ENCODE results near the gene ZFP36L1.
A peak's percentile ranks its signal among the peaks of the same experiment; 100 is the strongest.

The ZFP36L1 gene

GRCh38 chr14:68794130-68794850 lies 1.4 kb upstream of the ZFP36L1 start:
- DNase-seq, result peak; percentile 88 to 90
- Histone ChIP-seq H2BK12ac (ENCODE audit: low read length) (peak overlapping the region; percentile 61), H3K23ac (ENCODE audit: low read length) (no peak overlapping the region), H2BK120ac (ENCODE audit: insufficient read depth, low read length, poor library complexity) (peak overlapping the region; percentile 94), H3K4me3 (ENCODE audit: low read depth, low read length) (peak overlapping the region; percentile 64), H3K79me2 (ENCODE audit: control insufficient read depth, insufficient read depth, low read length, poor library complexity) (peaks cover 58% of the 10 kb centered on the region), H3K4ac (ENCODE audit: low read depth, low read length) (peak overlapping the region; percentile 94), H3K79me1 (ENCODE audit: low read length) (peaks cover 67% of the 10 kb centered on the region), H4K91ac (ENCODE audit: low read depth, low read length) (peak overlapping the region; percentile 99), H2BK5ac (ENCODE audit: low read depth, low read length, poor library complexity) (peak overlapping the region; percentile 99), H3K4me1 (ENCODE audit: control insufficient read depth in 1 of 2, insufficient read depth in 2 of 2, low read length in 2 of 2) (peaks cover 18 to 20% of the 10 kb centered on the region in 2 experiments), H3K36me3 (ENCODE audit: control insufficient read depth in 1 of 2, insufficient read depth in 2 of 2, low read length in 2 of 2) (peaks cover 22 to 23% of the 10 kb centered on the region in 2 experiments), H3K14ac (ENCODE audit: low read length) (peak overlapping the region; percentile 96), H3K18ac (ENCODE audit: low read length) (peak overlapping the region; percentile 98), H3K9ac (ENCODE audit: low read length) (peak overlapping the region; percentile 93), H3K4me2 (ENCODE audit: low read length) (peak overlapping the region; percentile 78), H4K8ac (ENCODE audit: low read depth, low read length) (peak overlapping the region; percentile 80), H2AFZ (ENCODE audit: insufficient read depth, low read length, poor library complexity) (peak overlapping the region; percentile 67), H3K27ac (ENCODE audit: low read depth, low read length) (peak overlapping the region; percentile 100), H3K27me3 (ENCODE audit: insufficient read depth, low read length) (no peaks in the 10 kb centered on the region), H4K12ac (ENCODE audit: low read depth, low read length) (peak overlapping the region; percentile 58), H2AK5ac (ENCODE audit: low read length) (peak overlapping the region; percentile 77), H3K9me3 (ENCODE audit: insufficient read depth, low read depth, low read length) (no peaks in the 10 kb centered on the region)
- WGBS (ENCODE audit: extremely low coverage, insufficient coverage, insufficient read length), result no CpG with 5 or more reads among the region's 41 CpGs

- Histone ChIP-seq H3K9ac (ENCODE audit: low read length) (peak overlapping the region; percentile 93), H2AFZ (ENCODE audit: insufficient read depth, low read length, poor library complexity) (peak overlapping the region; percentile 33), H3K4me3 (ENCODE audit: low read depth, low read length) (peak overlapping the region; percentile 69), H3K4me2 (ENCODE audit: low read length) (peak overlapping the region; percentile 78), H3K23ac (ENCODE audit: low read length) (no peak overlapping the region), H4K91ac (ENCODE audit: low read depth, low read length) (peak overlapping the region; percentile 99), H2BK120ac (ENCODE audit: insufficient read depth, low read length, poor library complexity) (peak overlapping the region; percentile 78), H4K8ac (ENCODE audit: low read depth, low read length) (peak overlapping the region; percentile 80), H3K4ac (ENCODE audit: low read depth, low read length) (peak overlapping the region; percentile 94), H3K9me3 (ENCODE audit: insufficient read depth, low read depth, low read length) (no peaks in the 10 kb centered on the region), H3K27me3 (ENCODE audit: insufficient read depth, low read length) (no peaks in the 10 kb centered on the region), H3K4me1 (ENCODE audit: control insufficient read depth in 1 of 2, insufficient read depth in 2 of 2, low read length in 2 of 2) (peaks cover 21 to 24% of the 10 kb centered on the region in 2 experiments), H3K79me2 (ENCODE audit: control insufficient read depth, insufficient read depth, low read length, poor library complexity) (peaks cover 58% of the 10 kb centered on the region), H2BK5ac (ENCODE audit: low read depth, low read length, poor library complexity) (peak overlapping the region; percentile 99), H3K18ac (ENCODE audit: low read length) (peak overlapping the region; percentile 98), H2AK5ac (ENCODE audit: low read length) (peak overlapping the region; percentile 62), H3K36me3 (ENCODE audit: control insufficient read depth in 1 of 2, insufficient read depth in 2 of 2, low read length in 2 of 2) (peaks cover 26 to 28% of the 10 kb centered on the region in 2 experiments), H3K79me1 (ENCODE audit: low read length) (peaks cover 68% of the 10 kb centered on the region), H3K27ac (ENCODE audit: low read depth, low read length) (peak overlapping the region; percentile 100), H2BK12ac (ENCODE audit: low read length) (peak overlapping the region; percentile 26), H3K14ac (ENCODE audit: low read length) (peak overlapping the region; percentile 43), H4K12ac (ENCODE audit: low read depth, low read length) (peak overlapping the region; percentile 66)
- no CpG with 5 or more reads among the region's 33 CpGs for WGBS (ENCODE audit: extremely low coverage, insufficient coverage, insufficient read length)
- no peak for DNase-seq
Measured at GRCh38 chr14:68793734-68794129, 865 bp upstream of the ZFP36L1 start.

GRCh38 chr14:68792678-68792978 lies 239 bp downstream of the ZFP36L1 start:
- H3K23ac ChIP-seq (ENCODE audit: low read length), result no peak overlapping the region
- peak overlapping the region; percentile 92 for H3K9ac ChIP-seq (ENCODE audit: low read length)
- H3K27ac ChIP-seq (ENCODE audit: low read depth, low read length), result peak overlapping the region; percentile 83
- WGBS (ENCODE audit: extremely low coverage, insufficient coverage, insufficient read length), result no CpG with 5 or more reads among the region's 13 CpGs
- H3K9me3 ChIP-seq (ENCODE audit: insufficient read depth, low read depth, low read length), result no peaks in the 10 kb centered on the region
- no peaks in the 10 kb centered on the region for H3K27me3 ChIP-seq (ENCODE audit: insufficient read depth, low read length)
- H3K14ac ChIP-seq (ENCODE audit: low read length), result peak overlapping the region; percentile 92
- peaks cover 68% of the 10 kb centered on the region for H3K79me1 ChIP-seq (ENCODE audit: low read length)
- no peak for DNase-seq
- peak overlapping the region; percentile 91 for H3K4me3 ChIP-seq (ENCODE audit: low read depth, low read length)
- H2BK12ac ChIP-seq (ENCODE audit: low read length), result no peak overlapping the region
- peaks cover 21 to 24% of the 10 kb centered on the region in 2 experiments for H3K4me1 ChIP-seq (ENCODE audit: control insufficient read depth in 1 of 2, insufficient read depth in 2 of 2, low read length in 2 of 2)
- H4K91ac ChIP-seq (ENCODE audit: low read depth, low read length), result peak overlapping the region; percentile 79
- H2BK120ac ChIP-seq (ENCODE audit: insufficient read depth, low read length, poor library complexity), result peak overlapping the region; percentile 87
- H2AK5ac ChIP-seq (ENCODE audit: low read length), result no peak overlapping the region
- H2AFZ ChIP-seq (ENCODE audit: insufficient read depth, low read length, poor library complexity), result no peak overlapping the region
- peak overlapping the region; percentile 26 for H4K12ac ChIP-seq (ENCODE audit: low read depth, low read length)
- peak overlapping the region; percentile 82 for H4K8ac ChIP-seq (ENCODE audit: low read depth, low read length)
- H3K4me2 ChIP-seq (ENCODE audit: low read length), result peak overlapping the region; percentile 73
- peaks cover 26 to 28% of the 10 kb centered on the region in 2 experiments for H3K36me3 ChIP-seq (ENCODE audit: control insufficient read depth in 1 of 2, insufficient read depth in 2 of 2, low read length in 2 of 2)
- peak overlapping the region; percentile 95 for H3K18ac ChIP-seq (ENCODE audit: low read length)
- peaks cover 58% of the 10 kb centered on the region for H3K79me2 ChIP-seq (ENCODE audit: control insufficient read depth, insufficient read depth, low read length, poor library complexity)
- H3K4ac ChIP-seq (ENCODE audit: low read depth, low read length), result peak overlapping the region; percentile 97
- peak overlapping the region; percentile 84 for H2BK5ac ChIP-seq (ENCODE audit: low read depth, low read length, poor library complexity)

GRCh38 chr14:68791902-68792677 lies 777 bp downstream of the ZFP36L1 start:
- H3K9me3 ChIP-seq (ENCODE audit: insufficient read depth, low read depth, low read length), result no peaks in the 10 kb centered on the region
- H2AK5ac ChIP-seq (ENCODE audit: low read length), result no peak overlapping the region
- peak overlapping the region; percentile 91 for H3K4me3 ChIP-seq (ENCODE audit: low read depth, low read length)
- no CpG with 5 or more reads among the region's 33 CpGs for WGBS (ENCODE audit: extremely low coverage, insufficient coverage, insufficient read length)
- peaks cover 21 to 27% of the 10 kb centered on the region in 2 experiments for H3K4me1 ChIP-seq (ENCODE audit: control insufficient read depth in 1 of 2, insufficient read depth in 2 of 2, low read length in 2 of 2)
- peak overlapping the region; percentile 73 for H3K4me2 ChIP-seq (ENCODE audit: low read length)
- H3K18ac ChIP-seq (ENCODE audit: low read length), result peak overlapping the region; percentile 95
- H3K79me2 ChIP-seq (ENCODE audit: control insufficient read depth, insufficient read depth, low read length, poor library complexity), result peaks cover 58% of the 10 kb centered on the region
- peak overlapping the region; percentile 83 for H3K27ac ChIP-seq (ENCODE audit: low read depth, low read length)
- H2AFZ ChIP-seq (ENCODE audit: insufficient read depth, low read length, poor library complexity), result no peak overlapping the region
- peak overlapping the region; percentile 87 for H2BK120ac ChIP-seq (ENCODE audit: insufficient read depth, low read length, poor library complexity)
- no peak overlapping the region for H2BK12ac ChIP-seq (ENCODE audit: low read length)
- H3K36me3 ChIP-seq (ENCODE audit: control insufficient read depth in 1 of 2, insufficient read depth in 2 of 2, low read length in 2 of 2), result peaks cover 26 to 32% of the 10 kb centered on the region in 2 experiments
- DNase-seq, result peak in 1 of 2 donors; percentile 39
- H4K8ac ChIP-seq (ENCODE audit: low read depth, low read length), result peak overlapping the region; percentile 82
- H3K27me3 ChIP-seq (ENCODE audit: insufficient read depth, low read length), result no peaks in the 10 kb centered on the region
- H3K23ac ChIP-seq (ENCODE audit: low read length), result peak overlapping the region; percentile 0
- H3K14ac ChIP-seq (ENCODE audit: low read length), result peak overlapping the region; percentile 92
- H4K12ac ChIP-seq (ENCODE audit: low read depth, low read length), result peak overlapping the region; percentile 26
- peak overlapping the region; percentile 79 for H4K91ac ChIP-seq (ENCODE audit: low read depth, low read length)
- H3K79me1 ChIP-seq (ENCODE audit: low read length), result peaks cover 66% of the 10 kb centered on the region
- peak overlapping the region; percentile 84 for H2BK5ac ChIP-seq (ENCODE audit: low read depth, low read length, poor library complexity)
- peak overlapping the region; percentile 92 for H3K9ac ChIP-seq (ENCODE audit: low read length)
- H3K4ac ChIP-seq (ENCODE audit: low read depth, low read length), result peak overlapping the region; percentile 97
